NCI-H82 treated with DMSO at 0.1 percent for 48 hours (cell line): ENCODE measurements around the gene TACR1.
A peak's percentile ranks its signal among the peaks of the same experiment; 100 is the strongest.
"Not testable (repeated sequence)": the region's sequence is repeated elsewhere in the genome, so short reads cannot be mapped to it uniquely, and the experiment has no call there.

Source experiments
- DNase-seq: peaks from one replicate; lab custom pipeline; 2025; ENCODE audit not compliant: unreplicated experiment; lab: John Stamatoyannopoulos, UW

Gene TACR1

DNA sequence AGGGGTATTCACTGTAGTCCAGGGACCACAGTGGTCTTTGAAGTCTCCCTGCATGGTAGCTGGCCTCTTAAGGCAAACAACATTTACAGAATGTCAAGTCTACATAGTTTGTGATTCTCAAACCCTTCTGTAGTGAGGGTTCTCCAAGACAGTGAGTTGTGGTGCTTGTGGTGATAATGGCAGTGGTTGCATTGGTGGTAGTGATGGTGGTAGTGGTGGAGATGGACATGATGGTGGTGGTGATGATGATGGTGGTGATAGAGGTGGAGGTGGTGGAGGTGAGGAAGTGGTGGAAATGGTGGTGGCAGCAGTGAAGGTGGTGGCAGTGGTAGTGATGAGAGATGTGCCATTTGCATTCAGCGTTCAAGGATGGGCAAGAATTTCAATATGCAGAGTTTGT, 104.9 kb downstream of the TACR1 start:
- DNase-seq: no peak

DNA sequence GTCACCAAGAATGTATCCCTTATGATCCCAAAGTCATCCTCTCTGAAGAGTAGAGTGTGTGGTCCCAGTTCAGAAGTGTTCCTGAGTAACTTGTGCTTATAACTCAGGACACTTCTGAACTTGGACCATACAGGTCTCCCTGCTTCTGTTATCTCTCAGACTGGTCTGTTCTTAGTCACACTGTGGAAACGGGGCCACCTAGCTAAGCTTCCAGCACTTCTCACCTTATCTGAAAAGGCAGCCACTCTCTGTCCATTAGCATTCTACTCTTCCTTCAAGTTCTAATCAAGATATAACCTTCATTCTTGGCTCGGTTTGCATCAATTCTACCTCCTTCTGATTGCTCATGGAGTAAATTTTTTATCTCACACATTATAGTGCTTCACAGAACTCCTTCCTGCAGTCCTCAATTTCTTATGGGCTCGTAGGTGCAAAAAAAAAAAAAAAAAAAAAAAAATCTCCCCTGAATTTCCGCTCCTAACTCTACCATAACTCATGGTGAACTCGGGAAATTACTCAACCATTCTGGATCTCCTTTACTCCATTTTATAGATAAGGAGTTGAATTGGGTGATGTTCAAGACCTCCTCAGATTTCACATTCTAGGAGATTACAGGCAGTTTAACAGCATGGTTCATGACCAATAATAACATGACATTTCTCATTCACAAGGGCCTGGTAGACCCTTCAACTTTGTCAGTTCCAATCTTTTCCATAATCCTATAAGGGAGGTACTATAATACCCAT, 108.4 kb downstream of the TACR1 start:
- DNase-seq: no peak

- no peak for DNase-seq
Measured at GRCh38 chr2:75089471-75089870, 109.8 kb downstream of the TACR1 start.

- DNase-seq: no peak
Measured at GRCh38 chr2:75088791-75089190, 110.5 kb downstream of the TACR1 start.

GRCh38 chr2:75087736-75088135, 111.6 kb downstream of the TACR1 start:
- no peak for DNase-seq

DNA sequence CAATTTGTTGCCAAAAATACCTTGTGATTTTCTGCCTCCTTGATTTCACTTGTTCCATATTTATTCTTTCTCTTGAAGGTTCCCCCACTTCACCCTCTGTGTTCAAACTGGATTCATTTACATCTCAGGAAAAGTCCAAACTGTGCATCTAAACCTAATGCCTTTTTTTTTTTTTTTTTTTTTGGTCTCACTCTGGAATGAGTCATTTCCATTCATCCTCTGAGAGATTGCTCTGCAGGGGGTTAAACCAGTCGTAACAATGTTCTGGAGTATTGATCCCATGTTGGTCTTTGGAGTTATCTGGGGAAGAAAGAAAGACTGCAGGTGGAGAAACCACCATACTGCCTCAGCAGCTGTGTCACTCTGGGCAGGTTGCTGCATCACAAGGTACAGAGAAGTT, 119.7 kb downstream of the TACR1 start:
- no peak for DNase-seq

GRCh38 chr2:75077909-75078308, 121.4 kb downstream of the TACR1 start:
- DNase-seq: no peak

- peak; percentile 99 for DNase-seq
Measured at GRCh38 chr2:75076088-75076487, 123.2 kb downstream of the TACR1 start.

- no peak for DNase-seq
Measured at GRCh38 chr2:75074708-75075107, 124.6 kb downstream of the TACR1 start.

- no peak for DNase-seq
Measured at GRCh38 chr2:75074228-75074627, 125.1 kb downstream of the TACR1 start.

DNA sequence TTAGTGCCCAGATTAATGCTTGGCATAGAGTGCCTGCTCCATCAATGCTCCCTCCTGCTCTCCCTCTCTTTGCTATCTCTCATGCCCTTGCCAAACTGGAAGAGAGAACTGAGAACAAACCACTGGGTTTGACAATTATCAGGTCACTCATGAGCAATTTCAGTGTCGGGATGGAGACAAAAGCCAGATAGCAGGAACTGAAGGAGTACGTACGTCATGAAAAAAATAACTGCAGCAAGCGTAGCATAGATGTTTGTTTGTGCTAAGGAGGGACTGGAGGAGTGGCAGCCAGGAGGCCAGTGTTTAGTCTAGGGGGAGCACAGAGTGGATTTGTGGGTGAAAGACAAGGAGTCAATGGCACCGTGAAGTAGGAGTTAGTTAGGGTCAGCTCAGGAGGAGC, 127.6 kb downstream of the TACR1 start:
- DNase-seq: no peak

- no peak for DNase-seq
Measured at GRCh38 chr2:75068546-75068945, 130.8 kb downstream of the TACR1 start.

GRCh38 chr2:75067506-75067905, 131.8 kb downstream of the TACR1 start:
- no peak for DNase-seq

DNA sequence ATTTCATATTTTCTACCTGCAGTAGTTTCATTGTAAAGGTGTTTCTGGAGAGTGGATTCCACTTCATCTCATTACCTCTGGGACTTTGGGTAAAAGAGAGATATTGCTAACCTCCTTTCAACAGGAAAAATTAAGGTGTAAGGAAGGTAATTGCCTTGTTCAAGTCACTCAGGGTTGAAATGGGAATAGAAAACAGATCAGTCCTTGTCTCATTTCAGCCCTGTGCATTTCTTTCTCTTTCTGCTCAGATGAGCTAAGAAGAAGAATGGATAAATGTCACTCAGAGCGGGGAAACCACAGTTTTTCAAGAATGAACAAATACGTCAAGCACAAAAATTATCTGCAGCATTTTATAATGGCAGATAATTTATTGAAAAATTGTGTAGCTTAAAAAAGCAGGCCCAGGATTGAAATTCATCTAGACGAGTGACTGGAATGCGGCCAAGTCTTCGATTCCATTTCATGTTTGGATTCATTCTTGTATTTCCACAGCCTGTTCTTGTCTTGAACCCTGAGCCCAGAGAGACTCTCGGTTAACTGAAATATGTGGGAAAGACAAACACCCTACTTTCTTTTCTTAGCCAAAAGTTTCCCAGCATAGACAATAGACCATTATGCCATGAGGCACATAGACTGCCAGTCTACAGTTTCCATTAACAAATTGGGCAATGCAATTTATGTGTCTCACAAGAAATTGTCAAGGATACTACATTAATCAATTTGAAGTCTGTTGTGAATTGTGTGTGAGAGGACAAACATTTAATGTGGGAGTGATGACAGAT, 133.0 kb downstream of the TACR1 start:
- no peak for DNase-seq

GRCh38 chr2:75065402-75066008, 133.8 kb downstream of the TACR1 start:
- no peak for DNase-seq

DNA sequence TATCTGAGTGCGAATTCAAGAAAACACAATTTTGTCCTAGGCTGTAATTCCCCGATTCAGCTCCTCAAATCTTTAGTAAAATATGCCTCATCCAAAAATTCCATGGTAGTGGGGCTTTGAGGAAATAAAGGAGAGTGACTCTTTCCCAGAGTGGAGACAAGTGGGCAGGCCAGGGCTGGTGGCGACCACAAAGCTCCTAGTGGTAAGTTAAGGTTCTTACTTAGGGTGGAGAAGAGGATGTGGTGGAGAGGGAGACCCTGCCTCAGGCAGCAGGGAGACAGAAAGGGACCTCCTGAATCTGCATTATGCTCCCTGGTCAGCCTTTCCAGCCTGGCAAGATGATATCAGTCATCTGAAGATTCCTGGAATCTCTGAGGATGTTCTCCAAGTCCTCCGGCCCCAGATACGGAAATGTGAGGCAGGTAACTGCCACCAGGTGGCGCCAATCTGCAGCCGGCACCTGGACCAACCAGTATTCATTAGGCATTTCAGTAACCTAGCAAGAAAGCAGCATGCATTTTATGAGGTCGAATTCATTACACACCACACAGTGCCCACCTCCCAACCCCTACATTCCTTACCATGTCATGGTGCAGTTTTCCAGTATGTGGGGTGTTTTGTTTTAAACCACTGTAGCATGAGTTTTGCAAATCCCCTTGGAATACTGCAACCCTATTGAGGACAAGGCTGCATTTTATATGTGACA, 134.5 kb downstream of the TACR1 start:
- DNase-seq: peak; percentile 33

- DNase-seq: no peak
Measured at GRCh38 chr2:75063906-75064305, 135.4 kb downstream of the TACR1 start.

DNA sequence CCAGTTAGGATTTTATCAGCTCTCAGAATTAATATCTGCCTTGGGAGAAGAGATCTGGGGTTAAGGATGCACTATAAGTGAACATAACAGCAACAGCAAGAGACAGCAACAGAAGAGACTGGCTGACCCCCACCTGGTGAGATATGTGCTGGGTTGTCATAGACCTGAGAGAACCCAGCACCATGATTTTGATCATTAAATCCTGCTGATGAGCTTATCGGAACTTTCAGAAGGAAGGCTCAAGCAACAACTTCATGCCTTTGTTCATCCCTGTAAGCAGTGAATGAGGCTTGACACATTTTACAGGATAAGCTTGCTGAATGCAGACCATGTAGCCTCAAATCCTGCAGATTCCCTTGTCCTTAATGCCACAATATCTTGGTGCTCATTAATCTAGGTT, 140.9 kb downstream of the TACR1 start:
- DNase-seq: no peak

DNA sequence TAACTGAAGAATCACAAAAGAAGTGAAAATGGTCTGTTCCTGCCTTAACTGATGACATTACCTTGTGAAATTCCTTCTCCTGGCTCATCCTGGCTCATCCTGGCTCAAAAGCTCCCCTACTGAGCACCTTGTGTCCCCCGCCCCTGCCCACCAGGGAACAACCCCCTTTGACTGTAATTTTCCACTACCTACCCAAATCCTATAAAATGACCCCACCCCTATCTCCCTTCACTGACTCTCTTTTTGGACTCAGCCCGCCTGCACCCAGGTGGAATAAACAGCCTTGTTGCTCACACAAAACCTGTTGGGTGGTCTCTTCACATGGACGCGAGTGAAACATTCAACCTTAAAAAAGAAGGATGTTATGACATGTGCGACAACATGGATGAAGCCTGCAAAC, 142.2 kb downstream of the TACR1 start:
- DNase-seq: not testable (repeated sequence)

GRCh38 chr2:75055820-75056675, 143.3 kb downstream of the TACR1 start:
- DNase-seq: no peak
